ENCODE data around the gene XRCC6. TPM values are rescaled to one million over a fixed set of nuclear protein-coding genes. Genes with fewer than 3 reads are reported as not detected.
"Not testable (repeated sequence)": the region's sequence is repeated elsewhere in the genome, so short reads cannot be mapped to it uniquely, and the experiment has no call there.

The XRCC6 gene
- 100 to 1,000 TPM; 203 to 312 TPM for total RNA-seq

GRCh38 chr22:41621099-41621910, at the start of gene XRCC6:
Gene XRCC6, plus strand, starts transcription at chr22:41621295. Its CDS starts 710 bp downstream, at chr22:41622005.
- intact Hi-C loops (cut with DNase I), result no loop called here
- Histone ChIP-seq H3K4me1 (peaks cover 17% of the 10 kb centered on the region), H3K36me3 (peaks cover 7% of the 10 kb centered on the region), H3K9me3 (no peaks in the 10 kb centered on the region), H3K4me3 (peak within 1 kb of the TSS; percentile 98), H3K27me3 (no peaks in the 10 kb centered on the region), H3K9ac (ENCODE audit: low read depth in 2 of 2, low read length in 2 of 2) (peak within 1 kb of the TSS; percentile 94 to 97), H3K27ac (peak within 1 kb of the TSS; percentile 94)
- TF ChIP-seq, protein P1, sequence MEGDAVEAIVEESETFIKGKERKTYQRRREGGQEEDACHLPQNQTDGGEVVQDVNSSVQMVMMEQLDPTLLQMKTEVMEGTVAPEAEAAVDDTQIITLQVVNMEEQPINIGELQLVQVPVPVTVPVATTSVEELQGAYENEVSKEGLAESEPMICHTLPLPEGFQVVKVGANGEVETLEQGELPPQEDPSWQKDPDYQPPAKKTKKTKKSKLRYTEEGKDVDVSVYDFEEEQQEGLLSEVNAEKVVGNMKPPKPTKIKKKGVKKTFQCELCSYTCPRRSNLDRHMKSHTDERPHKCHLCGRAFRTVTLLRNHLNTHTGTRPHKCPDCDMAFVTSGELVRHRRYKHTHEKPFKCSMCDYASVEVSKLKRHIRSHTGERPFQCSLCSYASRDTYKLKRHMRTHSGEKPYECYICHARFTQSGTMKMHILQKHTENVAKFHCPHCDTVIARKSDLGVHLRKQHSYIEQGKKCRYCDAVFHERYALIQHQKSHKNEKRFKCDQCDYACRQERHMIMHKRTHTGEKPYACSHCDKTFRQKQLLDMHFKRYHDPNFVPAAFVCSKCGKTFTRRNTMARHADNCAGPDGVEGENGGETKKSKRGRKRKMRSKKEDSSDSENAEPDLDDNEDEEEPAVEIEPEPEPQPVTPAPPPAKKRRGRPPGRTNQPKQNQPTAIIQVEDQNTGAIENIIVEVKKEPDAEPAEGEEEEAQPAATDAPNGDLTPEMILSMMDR (IDR thresholded peaks at IDR 0.05), result no peak
- peak; percentile 100 for DNase-seq

- TF ChIP-seq, protein P1 (IDR thresholded peaks at IDR 0.05), result no peak
- no peak for DNase-seq
- intact Hi-C loops (cut with DNase I), result no loop called here
- H3K9me3 ChIP-seq, result no peaks in the 10 kb centered on the region
- no peak overlapping the region for H3K4me3 ChIP-seq
- no peak overlapping the region for H3K9ac ChIP-seq (ENCODE audit: low read depth in 2 of 2, low read length in 2 of 2)
- H3K27ac ChIP-seq, result no peak overlapping the region
- H3K27me3 ChIP-seq, result no peaks in the 10 kb centered on the region
- H3K36me3 ChIP-seq, result no peaks in the 10 kb centered on the region
- H3K4me1 ChIP-seq, result no peaks in the 10 kb centered on the region
Measured at GRCh38 chr22:41571786-41572185, 49.3 kb upstream of the XRCC6 start.

GRCh38 chr22:41572305-41572704, 48.8 kb upstream of the XRCC6 start:
- intact Hi-C loops (cut with DNase I); DNase-seq: not testable (repeated sequence)

GRCh38 chr22:41573677-41574076, 47.4 kb upstream of the XRCC6 start:
- TF ChIP-seq, protein P1 (IDR thresholded peaks at IDR 0.05), result no peak
- Histone ChIP-seq H3K4me3 (no peak overlapping the region), H3K27me3 (no peaks in the 10 kb centered on the region), H3K9me3 (no peaks in the 10 kb centered on the region), H3K27ac (no peak overlapping the region), H3K36me3 (no peaks in the 10 kb centered on the region), H3K9ac (ENCODE audit: low read depth in 2 of 2, low read length in 2 of 2) (no peak overlapping the region), H3K4me1 (no peaks in the 10 kb centered on the region)
- intact Hi-C loops (cut with DNase I), result no loop called here
- DNase-seq, result no peak

More at GRCh38 chr22:41572305-41572704, 48.8 kb upstream of the XRCC6 start:
- not testable (repeated sequence) for H3K27ac ChIP-seq; H3K27me3 ChIP-seq; H3K9me3 ChIP-seq; H3K4me1 ChIP-seq; H3K4me3 ChIP-seq; H3K36me3 ChIP-seq; H3K9ac ChIP-seq (ENCODE audit: low read depth in 2 of 2, low read length in 2 of 2)

DNA sequence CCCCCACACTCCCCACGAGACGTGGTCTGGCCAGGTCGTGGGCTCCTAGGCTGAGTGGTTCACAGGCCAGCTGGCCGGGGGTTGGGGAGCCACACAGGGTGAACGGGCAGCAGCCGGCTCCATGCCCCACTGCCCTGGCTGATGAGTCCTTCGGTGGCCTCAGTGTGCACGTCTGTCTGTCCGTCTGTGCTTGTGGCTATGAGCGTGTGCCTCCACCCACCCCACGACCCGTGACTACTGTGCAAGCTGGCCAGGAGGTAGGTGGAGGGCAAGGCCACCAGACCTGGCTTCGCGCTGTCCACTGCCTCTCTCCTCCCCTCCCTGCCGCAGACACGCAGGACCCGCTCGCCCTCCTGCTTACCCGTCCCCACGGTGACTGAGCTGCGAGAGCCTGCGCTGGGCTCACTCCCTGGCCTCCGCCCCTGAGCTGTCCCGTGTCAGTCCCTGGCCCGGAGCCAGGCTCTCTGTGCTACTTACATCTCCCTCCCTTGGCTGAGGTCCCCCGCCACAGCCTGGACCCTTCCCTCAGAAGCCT, 46.2 kb upstream of the XRCC6 start:
- TF ChIP-seq, protein P1 (IDR thresholded peaks at IDR 0.05), result no peak
- H3K4me1 ChIP-seq, result no peaks in the 10 kb centered on the region
- DNase-seq, result peak; percentile 36
- peak overlapping the region in 1 of 2 donors; percentile 12 for H3K9ac ChIP-seq (ENCODE audit: low read depth in 2 of 2, low read length in 2 of 2)
- H3K9me3 ChIP-seq, result no peaks in the 10 kb centered on the region
- no peak overlapping the region for H3K27ac ChIP-seq
- H3K36me3 ChIP-seq, result no peaks in the 10 kb centered on the region
- intact Hi-C loops (cut with DNase I), result no loop called here
- no peaks in the 10 kb centered on the region for H3K27me3 ChIP-seq
- no peak overlapping the region for H3K4me3 ChIP-seq

DNA sequence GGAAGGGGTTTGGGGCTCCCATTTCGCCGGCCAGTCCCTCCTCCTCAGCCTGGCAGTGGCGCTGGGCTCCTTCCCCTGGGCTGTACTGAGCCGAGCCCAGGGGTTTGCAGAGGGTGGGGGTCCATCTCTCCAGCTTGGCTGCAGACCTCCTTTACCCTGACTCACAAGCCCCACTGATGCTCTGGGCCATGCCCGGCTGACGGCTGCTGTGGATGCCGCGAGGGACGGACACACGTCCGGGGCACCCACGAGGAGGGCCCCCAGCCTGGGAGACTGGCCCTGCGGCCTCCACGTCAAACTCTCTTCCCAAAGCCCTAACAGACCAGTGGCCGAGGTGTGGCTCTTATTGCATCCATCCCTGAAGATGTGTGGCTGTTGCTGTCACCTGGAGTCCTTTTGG, 45.6 kb upstream of the XRCC6 start:
- no peaks in the 10 kb centered on the region for H3K36me3 ChIP-seq
- DNase-seq, result no peak
- intact Hi-C loops (cut with DNase I), result no loop called here

More for the DNA sequence above, 45.6 kb upstream of the XRCC6 start:
- TF ChIP-seq, protein P1 (IDR thresholded peaks at IDR 0.05), result no peak
- no peaks in the 10 kb centered on the region for H3K4me1 ChIP-seq
- H3K9me3 ChIP-seq, result no peaks in the 10 kb centered on the region
- no peak overlapping the region for H3K9ac ChIP-seq (ENCODE audit: low read depth in 2 of 2, low read length in 2 of 2)
- no peak overlapping the region for H3K27ac ChIP-seq
- no peaks in the 10 kb centered on the region for H3K27me3 ChIP-seq
- H3K4me3 ChIP-seq, result no peak overlapping the region

All from colonic mucosa (tissue), 4 donors.